Measurements from ENCODE around the gene MATCAP1.

MATCAP1 gene

GRCh38 chr16:67208154-67208896 is 24.6 kb upstream of the MATCAP1 start:
- TF ChIP-seq POLR2A (IDR thresholded peaks at IDR 0.05; ENCODE audit: low read depth, low read length) (0 out of 2 replicates have a peak, but pooled peaks have one; percentile 11), TAF1 (IDR thresholded peaks at IDR 0.05; ENCODE audit: low read depth, low read length) (no peak)

DNA sequence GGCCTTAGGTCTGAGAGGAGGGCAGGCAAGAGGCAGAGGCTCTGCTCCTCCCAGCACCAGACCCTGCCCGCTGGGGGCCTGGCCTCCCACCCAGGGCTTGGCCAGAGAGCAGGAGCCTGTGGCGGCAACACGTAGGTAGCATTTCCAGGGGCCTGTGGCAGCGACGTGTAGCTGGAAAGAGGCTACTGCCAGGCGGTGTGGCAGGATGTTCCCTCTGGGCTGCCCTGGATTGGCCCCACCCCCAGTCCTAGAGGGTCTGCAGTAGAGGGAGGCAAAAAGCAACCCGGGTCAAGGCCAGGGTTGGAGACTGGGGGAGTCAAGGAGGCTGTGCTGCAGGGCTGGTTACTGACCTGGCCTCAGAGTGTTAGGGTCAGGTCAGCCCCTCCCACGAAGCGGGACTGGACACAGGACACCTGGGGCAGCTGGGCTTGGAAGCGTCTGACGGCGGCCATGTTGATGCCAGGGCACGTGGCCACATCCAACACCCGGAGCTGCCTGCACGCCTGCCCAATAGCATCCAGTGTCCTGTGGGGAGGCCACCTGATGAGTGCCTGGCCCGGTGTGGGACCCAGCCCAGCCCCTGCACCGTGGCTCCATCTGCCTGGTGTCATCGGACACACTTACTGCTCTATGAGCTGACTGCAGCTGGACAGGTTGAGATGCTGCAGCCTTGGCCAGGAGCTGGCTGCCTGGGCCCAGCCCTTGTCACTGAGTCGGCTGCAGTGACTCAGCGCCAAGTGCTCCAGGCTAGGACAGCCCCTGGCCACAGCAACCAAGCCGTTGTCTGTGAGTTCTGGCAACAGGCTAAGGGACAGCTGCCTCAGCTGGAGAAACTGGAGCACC is 23.7 kb upstream of the MATCAP1 start:
- DNase-seq (ENCODE audit: insufficient read length, low spot score) = no peak
- TF ChIP-seq TAF1 (IDR thresholded peaks at IDR 0.05; ENCODE audit: low read depth, low read length) (no peak), POLR2AphosphoS5 (IDR thresholded peaks at IDR 0.05; ENCODE audit: low read depth, low read length) (peak; percentile 38; the same call in 1 of the 2 replicates)
- no peak for FAIRE-seq

More at GRCh38 chr16:67208154-67208896, 24.6 kb upstream of the MATCAP1 start:
- DNase-seq (ENCODE audit: insufficient read length, low spot score) (no peak), FAIRE-seq (no peak)

DNA sequence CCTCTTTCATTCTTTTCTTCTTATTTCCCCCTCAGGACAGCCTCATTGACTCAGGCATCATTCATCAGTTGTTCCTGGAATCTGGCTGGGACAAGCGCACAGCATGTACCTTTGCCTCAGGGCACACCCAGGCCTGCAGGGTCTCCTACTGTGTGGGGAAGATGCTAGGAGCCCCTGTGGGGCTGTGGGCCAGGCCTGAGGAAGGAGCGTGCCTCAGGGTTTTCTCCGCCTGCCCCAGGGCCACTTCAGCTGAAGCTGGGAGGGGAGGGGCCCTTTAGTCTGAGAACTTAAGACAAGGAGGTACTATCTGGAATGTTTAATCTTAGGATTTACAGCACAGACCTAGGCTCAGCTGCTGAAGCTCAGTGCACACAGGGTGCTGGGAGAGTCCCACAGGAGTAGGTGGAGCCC is 23.1 kb upstream of the MATCAP1 start:
- TF ChIP-seq POU2F2 (IDR thresholded peaks at IDR 0.05; ENCODE audit: low read depth, low read length) (no peak), TAF1 (IDR thresholded peaks at IDR 0.05; ENCODE audit: low read depth, low read length) (no peak), POLR2AphosphoS5 (IDR thresholded peaks at IDR 0.05; ENCODE audit: low read depth, low read length) (no peak), PAX5 (IDR thresholded peaks at IDR 0.05; ENCODE audit: insufficient read depth, low read length, severe bottlenecking) (no peak), POLR2A (IDR thresholded peaks at IDR 0.05; ENCODE audit: low read depth, low read length) (no peak), SPI1 (IDR thresholded peaks at IDR 0.05; ENCODE audit: low read depth, low read length) (no peak)
- FAIRE-seq = no peak
- no peak for DNase-seq (ENCODE audit: insufficient read length, low spot score)

DNA sequence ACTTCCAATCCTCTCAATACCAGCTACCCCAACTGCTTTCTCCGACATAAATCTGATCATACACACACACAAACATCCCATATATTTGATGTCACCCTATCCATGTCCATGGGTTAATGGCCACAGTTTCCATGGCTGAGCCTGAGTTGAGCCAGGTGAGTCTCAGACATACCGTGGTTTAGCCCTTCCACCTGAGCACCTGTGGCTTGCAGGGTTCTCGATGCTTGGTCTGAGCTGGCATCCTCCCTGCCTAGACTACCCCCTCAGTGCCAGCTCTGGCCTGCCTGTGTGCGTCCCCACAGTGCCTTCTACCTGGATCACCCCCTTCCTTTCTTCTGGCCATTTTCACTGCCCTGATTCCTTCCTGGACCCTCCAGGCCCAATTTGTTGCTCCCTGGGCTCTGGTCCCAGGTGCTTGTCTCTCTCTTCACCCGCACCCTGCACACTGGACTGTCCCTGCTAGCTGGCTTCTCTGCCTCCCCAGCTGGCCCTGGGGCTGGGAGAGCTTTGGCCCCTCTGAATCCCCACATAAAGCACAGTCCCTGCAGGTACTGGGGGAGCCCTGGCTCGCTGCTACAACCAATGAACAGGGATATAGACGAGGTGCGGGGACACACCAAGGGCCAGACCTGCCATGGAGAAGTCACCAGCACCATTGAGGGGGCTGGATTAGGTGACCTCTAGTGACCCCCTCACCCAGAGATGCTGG is 22.5 kb upstream of the MATCAP1 start:
- TF ChIP-seq POLR2AphosphoS5 (IDR thresholded peaks at IDR 0.05; ENCODE audit: low read depth, low read length) = no peak; the same call in 1 of the 2 replicates
- no peak for TF ChIP-seq SPI1 (IDR thresholded peaks at IDR 0.05; ENCODE audit: low read depth, low read length)
- no peak for TF ChIP-seq PAX5 (IDR thresholded peaks at IDR 0.05; ENCODE audit: insufficient read depth, low read length, severe bottlenecking)
- TF ChIP-seq TAF1 (IDR thresholded peaks at IDR 0.05; ENCODE audit: low read depth, low read length) = no peak
- no peak for TF ChIP-seq POU2F2 (IDR thresholded peaks at IDR 0.05; ENCODE audit: low read depth, low read length)
- TF ChIP-seq POLR2A (IDR thresholded peaks at IDR 0.05; ENCODE audit: low read depth, low read length) = no peak
- FAIRE-seq (no peak), DNase-seq (ENCODE audit: insufficient read length, low spot score) (no peak)

DNA sequence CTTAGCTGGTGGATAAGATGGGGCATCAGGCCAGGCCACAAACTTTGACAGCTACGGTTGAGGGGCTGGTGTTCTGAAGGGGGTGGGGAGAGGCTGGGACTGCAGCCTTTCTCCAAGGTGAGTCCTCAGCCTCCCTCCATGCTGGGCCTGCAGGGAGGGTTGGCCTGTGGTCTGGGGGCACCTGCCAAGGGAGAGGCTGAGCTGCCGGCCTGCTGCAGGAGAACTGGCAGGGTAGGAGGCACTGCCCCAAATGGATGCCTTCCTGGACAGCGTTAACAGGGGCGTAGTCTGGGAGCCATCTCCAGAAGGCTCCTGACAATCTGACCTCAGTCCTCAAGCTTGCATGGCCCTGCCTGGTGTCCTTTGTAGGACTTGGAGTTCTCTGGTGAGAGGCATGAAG is 20.3 kb upstream of the MATCAP1 start:
- DNase-seq (ENCODE audit: insufficient read length, low spot score) = no peak
- no peak for TF ChIP-seq PAX5 (IDR thresholded peaks at IDR 0.05; ENCODE audit: insufficient read depth, low read length, severe bottlenecking)
- no peak for TF ChIP-seq SPI1 (IDR thresholded peaks at IDR 0.05; ENCODE audit: low read depth, low read length)
- TF ChIP-seq POLR2A (IDR thresholded peaks at IDR 0.05; ENCODE audit: low read depth, low read length) = no peak
- TF ChIP-seq TAF1 (IDR thresholded peaks at IDR 0.05; ENCODE audit: low read depth, low read length) = no peak
- TF ChIP-seq POLR2AphosphoS5 (IDR thresholded peaks at IDR 0.05; ENCODE audit: low read depth, low read length) = no peak
- TF ChIP-seq POU2F2 (IDR thresholded peaks at IDR 0.05; ENCODE audit: low read depth, low read length) = no peak
- FAIRE-seq = no peak

- TF ChIP-seq TAF1 (IDR thresholded peaks at IDR 0.05; ENCODE audit: low read depth, low read length) (no peak), POLR2AphosphoS5 (IDR thresholded peaks at IDR 0.05; ENCODE audit: low read depth, low read length) (no peak), POU2F2 (IDR thresholded peaks at IDR 0.05; ENCODE audit: low read depth, low read length) (no peak), PAX5 (IDR thresholded peaks at IDR 0.05; ENCODE audit: insufficient read depth, low read length, severe bottlenecking) (no peak), SPI1 (IDR thresholded peaks at IDR 0.05; ENCODE audit: low read depth, low read length) (no peak), POLR2A (IDR thresholded peaks at IDR 0.05; ENCODE audit: low read depth, low read length) (no peak)
- no peak for FAIRE-seq
- DNase-seq (ENCODE audit: insufficient read length, low spot score) = no peak
Measured at GRCh38 chr16:67202956-67203493, 19.3 kb upstream of the MATCAP1 start.

- DNase-seq (ENCODE audit: insufficient read length, low spot score) (no peak), FAIRE-seq (no peak)
- no peak for TF ChIP-seq SPI1 (IDR thresholded peaks at IDR 0.05; ENCODE audit: low read depth, low read length)
- TF ChIP-seq PAX5 (IDR thresholded peaks at IDR 0.05; ENCODE audit: insufficient read depth, low read length, severe bottlenecking) = no peak
- no peak for TF ChIP-seq POLR2A (IDR thresholded peaks at IDR 0.05; ENCODE audit: low read depth, low read length)
- TF ChIP-seq TAF1 (IDR thresholded peaks at IDR 0.05; ENCODE audit: low read depth, low read length) = no peak
Measured at GRCh38 chr16:67202426-67202825, 18.7 kb upstream of the MATCAP1 start.

DNA sequence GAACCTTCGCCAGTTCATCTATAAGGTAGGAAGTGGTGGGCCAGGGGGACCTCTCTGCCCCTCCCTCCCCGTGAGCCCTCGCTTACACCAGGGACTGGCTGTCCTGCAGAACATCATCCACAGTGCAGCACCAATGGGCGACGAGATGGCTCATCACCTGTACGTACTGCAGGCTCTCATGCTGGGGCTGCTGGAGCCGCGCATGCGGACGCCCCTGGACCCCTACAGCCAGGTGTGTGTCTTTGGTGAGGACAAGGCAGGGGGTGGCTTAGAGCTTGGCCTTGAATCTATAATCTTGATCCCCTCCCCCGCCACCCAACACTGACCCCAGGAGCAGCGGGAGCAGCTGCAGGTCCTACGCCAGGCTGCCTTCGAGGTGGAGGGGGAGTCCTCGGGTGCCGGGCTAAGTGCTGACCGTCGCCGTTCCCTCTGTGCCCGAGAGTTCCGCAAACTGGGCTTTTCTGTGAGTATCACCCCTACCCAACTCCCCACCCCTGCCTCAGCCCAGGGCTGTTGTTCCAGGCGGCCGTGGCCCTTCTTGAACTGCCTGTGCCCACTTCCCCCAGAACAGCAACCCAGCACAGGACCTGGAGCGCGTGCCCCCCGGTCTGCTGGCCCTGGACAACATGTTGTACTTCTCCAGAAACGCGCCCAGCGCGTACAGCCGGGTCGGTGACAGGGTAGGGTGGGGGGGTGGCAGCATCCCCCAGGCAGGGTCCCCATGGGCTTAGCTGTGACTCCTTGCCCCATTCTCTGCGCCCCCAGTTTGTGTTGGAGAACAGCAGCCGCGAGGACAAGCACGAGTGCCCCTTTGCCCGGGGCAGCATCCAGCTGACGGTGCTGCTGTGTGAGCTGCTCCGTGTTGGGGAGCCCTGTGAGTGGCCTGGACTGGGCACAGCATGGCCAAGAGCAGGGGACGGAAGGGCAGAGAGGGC is 17.9 kb upstream of the MATCAP1 start:
- no peak for TF ChIP-seq POLR2AphosphoS5 (IDR thresholded peaks at IDR 0.05; ENCODE audit: low read depth, low read length)
- FAIRE-seq (no peak), DNase-seq (ENCODE audit: insufficient read length, low spot score) (no peak)

- FAIRE-seq = no peak
- no peak for DNase-seq (ENCODE audit: insufficient read length, low spot score)
- TF ChIP-seq POU2F2 (IDR thresholded peaks at IDR 0.05; ENCODE audit: low read depth, low read length) (no peak), POLR2A (IDR thresholded peaks at IDR 0.05; ENCODE audit: low read depth, low read length) (no peak), TAF1 (IDR thresholded peaks at IDR 0.05; ENCODE audit: low read depth, low read length) (no peak), SPI1 (IDR thresholded peaks at IDR 0.05; ENCODE audit: low read depth, low read length) (no peak), PAX5 (IDR thresholded peaks at IDR 0.05; ENCODE audit: insufficient read depth, low read length, severe bottlenecking) (no peak), POLR2AphosphoS5 (IDR thresholded peaks at IDR 0.05; ENCODE audit: low read depth, low read length) (no peak; the same call in 1 of the 2 replicates)
Measured at GRCh38 chr16:67200491-67200890, 16.7 kb upstream of the MATCAP1 start.
